H1 (cell line): ENCODE results near the gene CHCHD3. TPM values are rescaled to one million over a fixed set of nuclear protein-coding genes. Genes with fewer than 3 reads are reported as not detected.

Source experiments
- CTCF ChIA-PET: fragments of 300-600 bp; sonication (Branson Sonifier 250); formaldehyde crosslinking; loops from one replicate; lab custom pipeline; 2021; ENCODE audit not compliant: partially characterized antibody; lab: Charles Lee
- POLR2A ChIA-PET: fragments of 300-600 bp; sonication (Branson Sonifier 250); formaldehyde crosslinking; loops from one replicate; lab custom pipeline; 2021; ENCODE audit warnings: inconsistent platforms; ENCODE audit not compliant: partially characterized antibody; lab: Charles Lee
- DNase-seq, 2 experiments: peaks; one replicate each; pipeline versions ENCODE4 v3.0.0 to v3.0.0-alpha.2; 2010 to 2022; ENCODE audit warnings: low spot score in 2 of 2, low read depth in 1 of 2, mixed read lengths in 1 of 2
- FAIRE-seq: peaks from 2 replicates; lab custom pipeline; 2011; peaks lifted over from hg19 to GRCh38; lab: Jason Lieb, UNC
- H2AFZ ChIP-seq: 2 replicates; pipeline ENCODE4 v1.8.1; 2012; ENCODE audit warnings: low read length, inconsistent platforms
- H2AK5ac ChIP-seq: 2 replicates; pipeline ENCODE4 v1.6.1; 2013; ENCODE audit warnings: low read depth, low read length
- H2BK120ac ChIP-seq: replicated peaks from 2 replicates; pipeline ENCODE3; 2013; ENCODE audit warnings: low read depth, low read length, inconsistent platforms
- H2BK12ac ChIP-seq: 2 replicates; pipeline ENCODE4 v1.6.1; 2013; ENCODE audit warnings: low read depth, low read length
- H2BK15ac ChIP-seq: 2 replicates; pipeline ENCODE4 v1.6.1; 2013; ENCODE audit warnings: low read length
- H2BK20ac ChIP-seq: 2 replicates; pipeline ENCODE4 v1.6.1; 2013; ENCODE audit warnings: low read length
- H2BK5ac ChIP-seq: 2 replicates; pipeline ENCODE4 v1.6.1; 2013; ENCODE audit warnings: low read depth, low read length
- H3K14ac ChIP-seq: 2 replicates; pipeline ENCODE4 v1.6.1; 2013; ENCODE audit warnings: inconsistent platforms; ENCODE audit not compliant: insufficient read length
- H3K18ac ChIP-seq: 2 replicates; pipeline ENCODE4 v1.6.1; 2013; ENCODE audit warnings: low read length; ENCODE audit errors: extremely low read depth
- H3K23ac ChIP-seq: 2 replicates; pipeline ENCODE4 v1.6.1; 2013; ENCODE audit warnings: inconsistent platforms; ENCODE audit not compliant: insufficient read length
- H3K23me2 ChIP-seq: 2 replicates; pipeline ENCODE4 v1.6.1; 2013; ENCODE audit warnings: low read depth, low read length
- H3K27ac ChIP-seq: 2 replicates; pipeline ENCODE4 v1.6.1; 2011; ENCODE audit warnings: low read depth, low read length, inconsistent platforms
- H3K27me3 ChIP-seq, 4 experiments: replicated peaks in 1 of 4; 1 replicate in 1 of 4; 2 replicates in 3 of 4; pipeline versions ENCODE4 v1.6.1 to v1.8.1; 2011 to 2013; ENCODE audit warnings: low read length in 3 of 4, mild to moderate bottlenecking in 3 of 4, inconsistent platforms in 2 of 4, mixed read lengths in 2 of 4, moderate library complexity in 1 of 4; ENCODE audit not compliant: control insufficient read depth in 3 of 4, insufficient read depth in 3 of 4; ENCODE audit errors: extremely low read depth in 1 of 4
- H3K36me3 ChIP-seq, 4 experiments: 2 replicates each; pipeline versions ENCODE4 v1.6.1 to v1.8.1; 2011 to 2013; ENCODE audit warnings: mild to moderate bottlenecking in 4 of 4, low read length in 3 of 4, moderate library complexity in 2 of 4, control low read depth in 1 of 4, inconsistent platforms in 1 of 4; ENCODE audit not compliant: insufficient read depth in 4 of 4, control insufficient read depth in 2 of 4
- H3K4ac ChIP-seq: replicated peaks from 2 replicates; pipeline ENCODE3; 2013; ENCODE audit warnings: low read length, low read depth, mixed read lengths, inconsistent platforms; ENCODE audit not compliant: insufficient read length
- H3K4me1 ChIP-seq, 4 experiments: replicated peaks in 1 of 4; 1 replicate in 1 of 4; 2 replicates in 3 of 4; pipeline versions ENCODE4 v1.6.1 to v1.8.1; 2011 to 2013; ENCODE audit warnings: low read length in 3 of 4, inconsistent platforms in 2 of 4, mixed read lengths in 1 of 4; ENCODE audit not compliant: insufficient read depth in 4 of 4, control insufficient read depth in 3 of 4
- H3K4me2 ChIP-seq, 2 experiments: 2 replicates each; pipeline versions ENCODE4 v1.6.1 to v1.8.1; 2011 to 2013; ENCODE audit warnings: low read depth in 2 of 2, low read length in 2 of 2, control low read depth in 1 of 2, inconsistent platforms in 1 of 2, mild to moderate bottlenecking in 1 of 2; ENCODE audit not compliant: insufficient read depth in 1 of 2
- H3K4me3 ChIP-seq, 4 experiments: fragments of 200-600, 300-600 bp in 1 of 4; sonication (generic), shearing (Covaris generic), sonication (Bioruptor Twin) in 1 of 4; 2 replicates each; pipeline versions ENCODE4 v1.5.1 to v1.8.1; 2011 to 2016; ENCODE audit warnings: low read length in 4 of 4, low read depth in 3 of 4, control low read depth in 2 of 4, inconsistent platforms in 2 of 4, mild to moderate bottlenecking in 2 of 4, mixed read lengths in 1 of 4, moderate library complexity in 1 of 4; ENCODE audit not compliant: insufficient read depth in 2 of 4; ENCODE audit errors: extremely low read depth in 1 of 4
- H3K56ac ChIP-seq: replicated peaks from 2 replicates; pipeline ENCODE3; 2013; ENCODE audit warnings: low read depth, mild to moderate bottlenecking, mixed read lengths, low read length, inconsistent platforms; ENCODE audit not compliant: insufficient read length
- H3K79me1 ChIP-seq: 2 replicates; pipeline ENCODE4 v1.6.1; 2013; ENCODE audit warnings: low read depth, low read length, control low read depth
- H3K79me2 ChIP-seq, 2 experiments: 2 replicates each; pipeline versions ENCODE4 v1.6.1 to v1.8.1; 2012 to 2013; ENCODE audit warnings: low read length in 2 of 2, mild to moderate bottlenecking in 2 of 2, inconsistent platforms in 1 of 2; ENCODE audit not compliant: insufficient read depth in 2 of 2, control insufficient read depth in 1 of 2
- H3K9ac ChIP-seq, 4 experiments: replicated peaks in 1 of 4; 1 replicate in 1 of 4; 2 replicates in 3 of 4; pipeline versions ENCODE4 v1.6.1 to v1.8.1; 2011 to 2013; ENCODE audit warnings: low read depth in 3 of 4, low read length in 3 of 4, control low read depth in 2 of 4, mild to moderate bottlenecking in 2 of 4, moderate library complexity in 2 of 4, inconsistent platforms in 1 of 4; ENCODE audit errors: extremely low read depth in 1 of 4
- H3K9me3 ChIP-seq, 2 experiments: 2 replicates each; pipeline versions ENCODE4 v1.6.1 to v1.8.1; 2012 to 2013; ENCODE audit warnings: mild to moderate bottlenecking in 2 of 2, moderate library complexity in 2 of 2, control low read depth in 1 of 2, inconsistent platforms in 1 of 2, low read depth in 1 of 2, low read length in 1 of 2, mixed read lengths in 1 of 2; ENCODE audit not compliant: insufficient read depth in 2 of 2
- H4K20me1 ChIP-seq, 2 experiments: replicated peaks in 1 of 2; 2 replicates each; pipeline versions ENCODE3 to v1.8.1; 2011 to 2013; ENCODE audit warnings: inconsistent platforms in 2 of 2, low read length in 2 of 2, mild to moderate bottlenecking in 1 of 2; ENCODE audit not compliant: insufficient read depth in 2 of 2, control insufficient read depth in 1 of 2
- H4K5ac ChIP-seq: 2 replicates; pipeline ENCODE4 v1.6.1; 2013; ENCODE audit warnings: low read length, low read depth, mixed read lengths, inconsistent platforms; ENCODE audit not compliant: insufficient read length
- H4K8ac ChIP-seq: 2 replicates; pipeline ENCODE4 v1.8.0; 2013; ENCODE audit warnings: mild to moderate bottlenecking, moderate library complexity, low read length, inconsistent platforms; ENCODE audit not compliant: insufficient read depth; ENCODE audit errors: extremely low read depth
- H4K91ac ChIP-seq: replicated peaks from 2 replicates; pipeline ENCODE3; 2013; ENCODE audit warnings: low read length, mixed read lengths, inconsistent platforms; ENCODE audit not compliant: insufficient read length
- CBX8 ChIP-seq: fragments of 300-800, 300-1000 bp; sonication (generic); IDR thresholded peaks from 2 replicates; pipeline ENCODE4 v1.7.1; 2016; ENCODE audit warnings: low read depth, low read length, borderline replicate concordance
- CTCF ChIP-seq, 3 experiments: IDR thresholded peaks; 1 replicate in 2 of 3; 2 replicates in 1 of 3; pipeline versions ENCODE4 v1.5.1 to v1.6.1; 2011; ENCODE audit warnings: low read length in 3 of 3, mild to moderate bottlenecking in 3 of 3, inconsistent platforms in 2 of 3, low read depth in 1 of 3, moderate library complexity in 1 of 3; ENCODE audit not compliant: insufficient read depth in 1 of 3; ENCODE audit errors: control extremely low read depth in 1 of 3
- RAD21 ChIP-seq, 2 experiments: IDR thresholded peaks in 1 of 2; conservative IDR thresholded peaks in 1 of 2; 2 replicates each; pipeline ENCODE4 v1.6.1; 2011; ENCODE audit warnings: low read depth in 2 of 2, low read length in 2 of 2, improper control_type of control experiment in 1 of 2, inconsistent platforms in 1 of 2, mild to moderate bottlenecking in 1 of 2, moderate library complexity in 1 of 2
- WGBS, 2 experiments: shearing (Covaris generic) in 1 of 2; methylation state at CpG; one replicate each; pipeline versions ENCODE4 v1.1.6 to v1.1.7; 2013 to 2015; ENCODE audit warnings: low lambda C conversion rate in 2 of 2, mixed read lengths in 2 of 2, inconsistent platforms in 1 of 2, low coverage in 1 of 2, missing lambda C conversion rate in 1 of 2; ENCODE audit not compliant: insufficient replicate concordance in 2 of 2, insufficient coverage in 1 of 2, insufficient read length in 1 of 2; ENCODE audit errors: extremely low coverage in 1 of 2, missing lambda C conversion rate in 1 of 2; 5-methylcytosine and 5-hydroxymethylcytosine counted together
- polyA plus RNA-seq, 7 experiments: library from polyadenylated mRNA; depleted of rRNA in 3 of 7; stranded (reverse) in 5 of 7; unstranded in 2 of 7; fragments of >200 nt in 5 of 7; fragments of 200-250 nt in 2 of 7; gene quantifications; 1 replicate in 5 of 7; 2 replicates in 1 of 7; 4 replicates in 1 of 7; pipeline versions ENCODE4 v1.2.1 to v1.2.3, GENCODE V29; 2011 to 2013; ENCODE audit warnings: missing spikeins in 2 of 7, mixed read lengths in 2 of 7
- total RNA-seq: library from RNA; stranded (reverse); fragmentation: NEBNext Ultra II Directional; extraction: Animal tissue kit (Norgen Biotek cat#: 25700); gene quantifications from 2 replicates; pipeline ENCODE4 v1.2.1, GENCODE V29; 2021

Gene CHCHD3
- total and polyA plus RNA-seq, 2 of the 8 experiments (the other 6 are each of a cell fraction or from before 2014, with no cell fraction given): 42.9 to 137 TPM

- no peak for DNase-seq
- FAIRE-seq: peak; percentile 28
- Histone ChIP-seq H2BK12ac (no peak overlapping the region), H2AK5ac (no peak overlapping the region), H2BK15ac (no peak overlapping the region), H3K23me2 (no peaks in the 10 kb centered on the region), H2BK120ac (no peak overlapping the region), H4K5ac (no peak overlapping the region), H3K79me1 (peaks cover 1% of the 10 kb centered on the region; the same call in 1 of the 2 replicates), H3K27ac (no peak overlapping the region), H3K14ac (no peak overlapping the region), H3K4me3 (no peak overlapping the region), H2BK20ac (no peak overlapping the region), H2BK5ac (no peak overlapping the region), H3K79me2 (peaks cover 0 to 7% of the 10 kb centered on the region in 2 experiments; a peak in 1 of 4 replicates), H4K20me1 (peaks cover 2 to 4% of the 10 kb centered on the region in 2 experiments), H3K36me3 (no peaks in the 10 kb centered on the region; a peak in 1 of 8 replicates), H3K23ac (no peak overlapping the region), H3K9me3 (peaks cover 0 to 2% of the 10 kb centered on the region in 2 experiments; a peak in 1 of 4 replicates), H2AFZ (no peak overlapping the region), H3K4me1 (peaks cover 0 to 9% (median 4%) of the 10 kb centered on the region in 4 experiments; a peak in 4 of 7 replicates), H3K4ac (no peak overlapping the region), H3K27me3 (no peaks in the 10 kb centered on the region), H3K9ac (no peak overlapping the region)
- WGBS, 2 experiments: 82% methylated on average over 4 of the region's 4 CpGs; no CpG with 5 or more reads in 1 of the 2 experiments
- ChIA-PET CTCF (interaction anchor here (0.6 to 2.3 kb wide), 8 partner anchors 9 to 208 kb away, joined by 3 to 9 read pairs (median 3); no protein-coding TSS in a partner anchor), POLR2A (no interaction called here)
- TF ChIP-seq CTCF (IDR thresholded peaks at IDR 0.05; ENCODE audit: control extremely low read depth in 1 of 3, insufficient read depth in 1 of 3, low read depth in 1 of 3, low read length in 3 of 3): peak in 2 of 3 experiments; percentile 54 to 60; a peak in 3 of 4 replicates
- no peak for TF ChIP-seq CBX8
- TF ChIP-seq RAD21 (IDR thresholded peaks at IDR 0.05 in 1 of 2, conservative IDR thresholded peaks at IDR 0.05 in 1 of 2; ENCODE audit: low read depth in 2 of 2, low read length in 2 of 2): peak; percentile 76 to 85
- TF ChIP-seq, all 59 proteins: peak for 2
- H3K18ac ChIP-seq: no peak overlapping the region
- H3K56ac ChIP-seq: no peak overlapping the region
- H4K91ac ChIP-seq: no peak overlapping the region
- H4K8ac ChIP-seq: no peak overlapping the region
- H3K4me2 ChIP-seq: no peak overlapping the region
Observed at GRCh38 chr7:132930881-132931280, 151.0 kb downstream of the CHCHD3 start.
